Upper lobe of left lung (tissue), 4 donors: Measurements from ENCODE around the gene C3orf18.

ENCODE experiments used
- EP300 ChIP-seq, 4 donors: sonication (generic); formaldehyde crosslinking; IDR thresholded peaks; one replicate each; pipeline ENCODE4 v1.5.1; 2017; ENCODE audit warnings: antibody characterized with exemption in 4 of 4, control low read depth in 2 of 4
- POLR2A ChIP-seq, 4 donors: fragments of 450-650 bp; IDR thresholded peaks; one replicate each; pipeline ENCODE4 v1.5.1; 2016 to 2017; ENCODE audit warnings: antibody characterized with exemption in 4 of 4, mild to moderate bottlenecking in 2 of 4
- POLR2AphosphoS5 ChIP-seq, 2 donors: sonication (generic); formaldehyde crosslinking; IDR thresholded peaks; one replicate each; pipeline ENCODE4 v1.5.1; 2017; ENCODE audit warnings: antibody characterized with exemption in 2 of 2
- TF ChIP-seq, protein P1 (sequence below), 6 experiments: fragments of 450-650 bp in 4 of 6; fragments of 200-600 bp in 2 of 6; sonication (generic) in 2 of 6; IDR thresholded peaks; one replicate each; pipeline ENCODE4 v1.5.1; 2016 to 2019; ENCODE audit warnings: antibody characterized with exemption in 6 of 6

DNA sequence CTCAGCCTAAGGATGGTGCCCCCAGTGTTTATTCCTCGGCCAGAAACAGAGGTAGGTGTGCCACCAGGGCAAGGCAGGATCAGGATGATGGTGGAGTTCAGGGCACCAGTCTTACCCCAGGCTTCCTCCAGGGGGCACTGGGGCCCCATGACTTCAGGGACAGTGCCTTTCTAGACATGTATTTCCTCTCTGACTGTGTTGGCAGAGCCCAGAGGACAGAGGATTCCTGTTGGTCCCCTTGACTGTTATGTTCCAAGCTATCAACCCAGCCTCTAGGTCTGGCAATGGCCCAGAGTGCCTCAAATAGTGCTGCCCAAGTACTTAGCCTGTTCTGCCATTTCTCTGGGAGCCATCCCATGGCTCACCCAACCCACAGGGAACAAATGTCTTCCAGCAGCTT lies 4.6 kb upstream of the C3orf18 start:
- TF ChIP-seq, protein P1, sequence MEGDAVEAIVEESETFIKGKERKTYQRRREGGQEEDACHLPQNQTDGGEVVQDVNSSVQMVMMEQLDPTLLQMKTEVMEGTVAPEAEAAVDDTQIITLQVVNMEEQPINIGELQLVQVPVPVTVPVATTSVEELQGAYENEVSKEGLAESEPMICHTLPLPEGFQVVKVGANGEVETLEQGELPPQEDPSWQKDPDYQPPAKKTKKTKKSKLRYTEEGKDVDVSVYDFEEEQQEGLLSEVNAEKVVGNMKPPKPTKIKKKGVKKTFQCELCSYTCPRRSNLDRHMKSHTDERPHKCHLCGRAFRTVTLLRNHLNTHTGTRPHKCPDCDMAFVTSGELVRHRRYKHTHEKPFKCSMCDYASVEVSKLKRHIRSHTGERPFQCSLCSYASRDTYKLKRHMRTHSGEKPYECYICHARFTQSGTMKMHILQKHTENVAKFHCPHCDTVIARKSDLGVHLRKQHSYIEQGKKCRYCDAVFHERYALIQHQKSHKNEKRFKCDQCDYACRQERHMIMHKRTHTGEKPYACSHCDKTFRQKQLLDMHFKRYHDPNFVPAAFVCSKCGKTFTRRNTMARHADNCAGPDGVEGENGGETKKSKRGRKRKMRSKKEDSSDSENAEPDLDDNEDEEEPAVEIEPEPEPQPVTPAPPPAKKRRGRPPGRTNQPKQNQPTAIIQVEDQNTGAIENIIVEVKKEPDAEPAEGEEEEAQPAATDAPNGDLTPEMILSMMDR (IDR thresholded peaks at IDR 0.05): peak; percentile 89 to 97 (median 94)
- TF ChIP-seq POLR2A (IDR thresholded peaks at IDR 0.05) (no peak), POLR2AphosphoS5 (IDR thresholded peaks at IDR 0.05) (peak in 1 of 2 donors; percentile 15), EP300 (IDR thresholded peaks at IDR 0.05) (no peak)
